Measurements from ENCODE around the gene DHX8. TPM values are rescaled to one million over a fixed set of nuclear protein-coding genes. Genes with fewer than 3 reads are reported as not detected.
"Not testable (repeated sequence)": the region's sequence is repeated elsewhere in the genome, so short reads cannot be mapped to it uniquely, and the experiment has no call there.

DHX8 gene
- total RNA-seq, 1 experiment from 2014 or later, result 54.1 TPM

DNA sequence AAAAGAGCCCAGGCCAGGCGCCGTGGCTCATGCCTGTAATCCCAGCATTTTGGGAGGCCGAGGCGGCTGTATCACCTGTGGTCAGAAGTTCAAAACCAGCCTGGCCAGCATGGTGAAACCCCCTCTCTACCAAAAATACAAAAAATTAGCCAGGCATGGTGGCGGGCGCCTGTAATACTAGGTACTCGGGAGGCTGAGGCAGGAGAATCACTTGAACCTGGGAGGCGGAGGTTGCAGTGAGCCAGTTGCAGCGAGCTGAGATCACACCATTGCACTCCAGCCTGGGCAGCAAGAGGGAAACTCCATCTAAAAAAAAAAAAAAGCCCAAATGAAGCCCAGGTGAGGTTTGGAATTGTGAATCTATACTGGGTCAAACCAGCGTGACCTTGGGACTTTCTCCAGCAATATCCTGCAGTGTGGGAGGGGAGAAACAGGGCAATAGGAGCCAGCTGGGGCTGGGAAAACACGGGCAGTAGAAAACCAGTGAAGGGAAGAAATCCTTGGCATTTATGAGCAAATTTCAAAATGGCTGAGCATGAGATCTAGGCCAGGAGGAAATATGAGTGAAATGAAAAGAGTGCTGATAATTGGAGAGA, 8.2 kb upstream of the DHX8 start:
- no peaks in the 10 kb centered on the region for H3K79me1 ChIP-seq (ENCODE audit: insufficient read depth, low read depth, low read length, poor library complexity, severe bottlenecking)
- no peak for DNase-seq
- no peak overlapping the region for H2BK15ac ChIP-seq (ENCODE audit: low read depth, low read length)
- no peak overlapping the region for H3K18ac ChIP-seq (ENCODE audit: insufficient read length, low read depth, low read length)
- no peak overlapping the region for H3K4me2 ChIP-seq (ENCODE audit: insufficient read depth, insufficient read length, low read length)
- H3K27me3 Mint-ChIP-seq (ENCODE audit: low read depth), result no peaks in the 10 kb centered on the region; the same call in 1 of the 2 replicates
- no peaks in the 10 kb centered on the region for H4K20me1 ChIP-seq (ENCODE audit: control insufficient read depth, insufficient read depth, insufficient read length)
- no peak overlapping the region for H3K27ac Mint-ChIP-seq
- H3K9me3 ChIP-seq (ENCODE audit: control insufficient read depth, low read depth, low read length), result no peaks in the 10 kb centered on the region
- H3K4me1 ChIP-seq (ENCODE audit: insufficient read depth, low read length), result no peaks in the 10 kb centered on the region
- H3K4ac ChIP-seq (ENCODE audit: low read depth, low read length), result no peak overlapping the region
- peaks cover 4 to 10% of the 10 kb centered on the region in 2 experiments; a peak in 3 of 4 replicates for H3K4me1 Mint-ChIP-seq
- no peak overlapping the region for H4K8ac ChIP-seq (replicated peaks; ENCODE audit: insufficient read length, low read depth, low read length)
- H4K5ac ChIP-seq (ENCODE audit: insufficient read length, low read depth, low read length), result no peak overlapping the region
- H3K56ac ChIP-seq (ENCODE audit: insufficient read length, low read depth, low read length), result no peak overlapping the region
- H4K91ac ChIP-seq (ENCODE audit: insufficient read length, low read depth, low read length), result no peak overlapping the region
- no peak overlapping the region for H2AK5ac ChIP-seq (ENCODE audit: insufficient read length, low read length)
- H3K9me3 Mint-ChIP-seq, result no peaks in the 10 kb centered on the region
- no peak overlapping the region for H2BK20ac ChIP-seq (ENCODE audit: low read depth, low read length, poor library complexity, severe bottlenecking)
- no peak overlapping the region for H2AFZ ChIP-seq (ENCODE audit: low read length)
- no peak overlapping the region for H3K9ac ChIP-seq (ENCODE audit: extremely low read depth, insufficient read length, low read length)
- no CpG with 5 or more reads among the region's 11 CpGs for WGBS (ENCODE audit: extremely low coverage, insufficient read length, low lambda C conversion rate)
- H3K4me3 Mint-ChIP-seq, result no peak overlapping the region
- no peak overlapping the region for H2BK5ac ChIP-seq (ENCODE audit: insufficient read length, low read length)
- no peak overlapping the region for H3K14ac ChIP-seq (ENCODE audit: insufficient read depth, low read length)
- no peak overlapping the region for H2BK120ac ChIP-seq (ENCODE audit: low read depth, low read length, poor library complexity, severe bottlenecking)
- no peak overlapping the region for H3K27ac ChIP-seq (ENCODE audit: insufficient read length, low read depth, low read length)
- TF ChIP-seq, protein P1, sequence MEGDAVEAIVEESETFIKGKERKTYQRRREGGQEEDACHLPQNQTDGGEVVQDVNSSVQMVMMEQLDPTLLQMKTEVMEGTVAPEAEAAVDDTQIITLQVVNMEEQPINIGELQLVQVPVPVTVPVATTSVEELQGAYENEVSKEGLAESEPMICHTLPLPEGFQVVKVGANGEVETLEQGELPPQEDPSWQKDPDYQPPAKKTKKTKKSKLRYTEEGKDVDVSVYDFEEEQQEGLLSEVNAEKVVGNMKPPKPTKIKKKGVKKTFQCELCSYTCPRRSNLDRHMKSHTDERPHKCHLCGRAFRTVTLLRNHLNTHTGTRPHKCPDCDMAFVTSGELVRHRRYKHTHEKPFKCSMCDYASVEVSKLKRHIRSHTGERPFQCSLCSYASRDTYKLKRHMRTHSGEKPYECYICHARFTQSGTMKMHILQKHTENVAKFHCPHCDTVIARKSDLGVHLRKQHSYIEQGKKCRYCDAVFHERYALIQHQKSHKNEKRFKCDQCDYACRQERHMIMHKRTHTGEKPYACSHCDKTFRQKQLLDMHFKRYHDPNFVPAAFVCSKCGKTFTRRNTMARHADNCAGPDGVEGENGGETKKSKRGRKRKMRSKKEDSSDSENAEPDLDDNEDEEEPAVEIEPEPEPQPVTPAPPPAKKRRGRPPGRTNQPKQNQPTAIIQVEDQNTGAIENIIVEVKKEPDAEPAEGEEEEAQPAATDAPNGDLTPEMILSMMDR (conservative IDR thresholded peaks at IDR 0.05), result no peak
- H3K27me3 ChIP-seq (ENCODE audit: insufficient read depth, low read length), result no peaks in the 10 kb centered on the region
- H3T11ph ChIP-seq (ENCODE audit: low read length), result no peak overlapping the region
- no peaks in the 10 kb centered on the region for H3K79me2 ChIP-seq (ENCODE audit: insufficient read depth, low read length)
- H2BK12ac ChIP-seq (ENCODE audit: insufficient read length, low read depth, low read length), result no peak overlapping the region
- H3K23ac ChIP-seq (ENCODE audit: insufficient read length, low read depth, low read length), result no peak overlapping the region
- no peaks in the 10 kb centered on the region for H3K23me2 ChIP-seq (ENCODE audit: insufficient read length, low read depth, low read length, poor library complexity, severe bottlenecking)
- H3K36me3 Mint-ChIP-seq (ENCODE audit: insufficient read depth in 1 of 3, low read depth in 3 of 3), result no peaks in the 10 kb centered on the region

DNA sequence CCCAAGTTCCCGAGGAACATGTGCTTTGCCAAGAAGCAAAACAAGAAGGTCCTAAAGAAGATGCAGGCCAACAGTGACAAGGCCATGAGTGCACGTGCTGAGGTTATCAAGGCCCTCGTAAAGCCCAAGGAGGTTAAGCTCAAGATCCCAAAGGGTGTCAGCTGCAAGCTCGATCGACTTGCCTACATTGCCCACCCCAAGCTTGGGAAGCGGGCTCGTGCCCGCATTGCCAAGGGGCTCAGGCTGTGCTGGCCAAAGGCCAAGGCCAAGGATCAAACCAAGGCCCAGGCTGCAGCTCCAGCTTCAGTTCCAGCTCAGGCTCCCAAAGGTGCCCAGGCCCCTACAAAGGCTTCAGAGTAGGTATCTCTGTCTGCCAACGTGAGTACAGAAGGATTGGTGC, 7.5 kb upstream of the DHX8 start:
- not testable (repeated sequence) for H3K14ac ChIP-seq (ENCODE audit: insufficient read depth, low read length); H3K23ac ChIP-seq (ENCODE audit: insufficient read length, low read depth, low read length); H3K9ac ChIP-seq (ENCODE audit: extremely low read depth, insufficient read length, low read length); H3K4me3 Mint-ChIP-seq; H3K4ac ChIP-seq (ENCODE audit: low read depth, low read length); H3K18ac ChIP-seq (ENCODE audit: insufficient read length, low read depth, low read length); H3K79me2 ChIP-seq (ENCODE audit: insufficient read depth, low read length); H3T11ph ChIP-seq (ENCODE audit: low read length); H3K4me1 ChIP-seq (ENCODE audit: insufficient read depth, low read length); H3K79me1 ChIP-seq (ENCODE audit: insufficient read depth, low read depth, low read length, poor library complexity, severe bottlenecking); H3K4me2 ChIP-seq (ENCODE audit: insufficient read depth, insufficient read length, low read length); DNase-seq; H4K5ac ChIP-seq (ENCODE audit: insufficient read length, low read depth, low read length); H3K9me3 Mint-ChIP-seq; H3K4me1 Mint-ChIP-seq; H3K27ac Mint-ChIP-seq; H3K27ac ChIP-seq (ENCODE audit: insufficient read length, low read depth, low read length); H2BK20ac ChIP-seq (ENCODE audit: low read depth, low read length, poor library complexity, severe bottlenecking); H3K56ac ChIP-seq (ENCODE audit: insufficient read length, low read depth, low read length); H2BK15ac ChIP-seq (ENCODE audit: low read depth, low read length); H4K8ac ChIP-seq (replicated peaks; ENCODE audit: insufficient read length, low read depth, low read length); H3K36me3 Mint-ChIP-seq (ENCODE audit: insufficient read depth in 1 of 3, low read depth in 3 of 3); H2AFZ ChIP-seq (ENCODE audit: low read length); H4K20me1 ChIP-seq (ENCODE audit: control insufficient read depth, insufficient read depth, insufficient read length); H2BK12ac ChIP-seq (ENCODE audit: insufficient read length, low read depth, low read length); H2AK5ac ChIP-seq (ENCODE audit: insufficient read length, low read length); H3K27me3 ChIP-seq (ENCODE audit: insufficient read depth, low read length); H2BK5ac ChIP-seq (ENCODE audit: insufficient read length, low read length); H3K9me3 ChIP-seq (ENCODE audit: control insufficient read depth, low read depth, low read length); H3K23me2 ChIP-seq (ENCODE audit: insufficient read length, low read depth, low read length, poor library complexity, severe bottlenecking); H2BK120ac ChIP-seq (ENCODE audit: low read depth, low read length, poor library complexity, severe bottlenecking); H4K91ac ChIP-seq (ENCODE audit: insufficient read length, low read depth, low read length); H3K27me3 Mint-ChIP-seq (ENCODE audit: low read depth)
- no CpG with 5 or more reads among the region's 9 CpGs for WGBS (ENCODE audit: extremely low coverage, insufficient read length, low lambda C conversion rate)

All from H9 (cell line).